PC-3 (cell line): ENCODE data around the gene SIGLEC14. TPM values are rescaled to one million over a fixed set of nuclear protein-coding genes. Genes with fewer than 3 reads are reported as not detected.

Source experiments
- ATAC-seq: fragments of 200-7000 bp; cut with Tn5 transposase; 2 replicates; pipeline ENCODE4 v1.9.1; 2020; ENCODE audit warnings: mild to moderate bottlenecking, moderate library complexity
- BruUV-seq: library from RNA; stranded (reverse); fragments of 400-500 nt; replicated peaks from 2 replicates; lab custom pipeline; 2021; lab: Mats Ljungman, UMichigan
- CTCF ChIA-PET: fragments of 300-600 bp; sonication (Branson Sonifier 250); formaldehyde crosslinking; loops from one replicate; lab custom pipeline; 2022; ENCODE audit warnings: antibody characterized with exemption; lab: Charles Lee
- POLR2A ChIA-PET: fragments of 300-600 bp; sonication (Branson Sonifier 250); formaldehyde crosslinking; loops from one replicate; lab custom pipeline; 2022; ENCODE audit warnings: antibody characterized with exemption; ENCODE audit not compliant: unreplicated experiment; lab: Charles Lee
- DNase-seq: peaks from one replicate; pipeline ENCODE4 v3.0.0-alpha.2; 2015
- H2AFZ ChIP-seq: fragments of 300-600 bp; sonication (generic); 2 replicates; pipeline ENCODE4 v1.6.0; 2016; ENCODE audit warnings: antibody characterized with exemption, low read length
- H3F3A ChIP-seq: fragments of 300-600 bp; sonication (generic); one replicate; pipeline ENCODE4 v1.6.0; 2017; ENCODE audit warnings: antibody characterized with exemption, low read length, control low read depth, mild to moderate bottlenecking; ENCODE audit not compliant: unreplicated experiment
- H3K27ac ChIP-seq: fragments of 300-600 bp; sonication (generic); 2 replicates; pipeline ENCODE4 v1.5.1; 2016; ENCODE audit warnings: mild to moderate bottlenecking, low read length
- H3K27me3 ChIP-seq: fragments of 300-600 bp; sonication (generic); 2 replicates; pipeline ENCODE4 v1.6.1; 2016; ENCODE audit warnings: low read length, mixed read lengths
- H3K36me3 ChIP-seq: fragments of 300-600 bp; sonication (generic); 2 replicates; pipeline ENCODE4 v1.6.1; 2016; ENCODE audit warnings: low read depth, mixed run types, low read length, mixed read lengths
- H3K4me1 ChIP-seq: fragments of 300-600 bp; sonication (generic); 2 replicates; pipeline ENCODE4 v1.5.1; 2016; ENCODE audit warnings: low read length; ENCODE audit not compliant: insufficient read depth
- H3K4me2 ChIP-seq: fragments of 300-600 bp; sonication (generic); 2 replicates; pipeline ENCODE4 v1.6.0; 2016; ENCODE audit warnings: low read length
- H3K4me3 ChIP-seq: fragments of 300-600 bp; sonication (generic); 2 replicates; pipeline ENCODE4 v1.5.1; 2016; ENCODE audit warnings: mild to moderate bottlenecking, low read length, mixed read lengths
- H3K79me2 ChIP-seq: fragments of 300-600 bp; sonication (generic); 2 replicates; pipeline ENCODE4 v1.6.1; 2017; ENCODE audit warnings: low read length, mixed read lengths
- H3K9ac ChIP-seq: fragments of 300-600 bp; sonication (generic); 2 replicates; pipeline ENCODE4 v1.6.0; 2016; ENCODE audit warnings: mild to moderate bottlenecking, low read length
- H3K9me2 ChIP-seq: fragments of 300-600 bp; sonication (generic); replicated peaks from 2 replicates; pipeline ENCODE4 v1.6.1; 2016; ENCODE audit warnings: mixed run types, low read length, mixed read lengths
- H3K9me3 ChIP-seq: fragments of 300-600 bp; sonication (generic); 2 replicates; pipeline ENCODE4 v1.6.1; 2016; ENCODE audit warnings: low read length, mixed read lengths
- H4K20me1 ChIP-seq: fragments of 300-600 bp; sonication (generic); 2 replicates; pipeline ENCODE4 v1.6.1; 2016; ENCODE audit warnings: low read length, mixed read lengths
- CTCF ChIP-seq: fragments of 300-600 bp; sonication (generic); conservative IDR thresholded peaks from 2 replicates; pipeline ENCODE4 v1.5.1; 2017; ENCODE audit warnings: antibody characterized with exemption, low read depth, mild to moderate bottlenecking, low read length
- EZH2 ChIP-seq: fragments of 300-600 bp; sonication (generic); IDR thresholded peaks from one replicate; pipeline ENCODE4 v1.6.1; 2017; ENCODE audit warnings: antibody characterized with exemption, mild to moderate bottlenecking, low read length; ENCODE audit not compliant: unreplicated experiment
- EZH2phosphoT487 ChIP-seq: fragments of 300-600 bp; sonication (generic); IDR thresholded peaks from 2 replicates; pipeline ENCODE4 v1.6.1; 2018; ENCODE audit warnings: mild to moderate bottlenecking, antibody characterized with exemption, low read length, borderline replicate concordance
- intact Hi-C: fragments of 100-400 bp; cut with micrococcal nuclease; formaldehyde crosslinking; loops from 2 replicates; pipeline ENCODE4 v1.9.0; 2023
- total RNA-seq: library from RNA; depleted of rRNA; stranded (reverse); fragments of >200 nt; gene quantifications from 2 replicates; pipeline ENCODE4 v1.2.3, GENCODE V29; 2014

SIGLEC14 gene
- total RNA-seq, 1 experiment from 2014 or later, result not detected

- ChIA-PET POLR2A (no interaction called here), CTCF (interaction anchor here (1.4 kb wide), 1 partner anchor 50 kb away, joined by 9 read pairs; no protein-coding TSS in a partner anchor)
- Histone ChIP-seq H3K9ac (no peak overlapping the region), H3F3A (no peaks in the 10 kb centered on the region), H3K79me2 (no peaks in the 10 kb centered on the region), H3K4me2 (no peak overlapping the region), H3K4me1 (no peaks in the 10 kb centered on the region), H4K20me1 (no peaks in the 10 kb centered on the region), H3K36me3 (no peaks in the 10 kb centered on the region), H3K4me3 (no peak overlapping the region), H3K9me3 (no peaks in the 10 kb centered on the region), H3K27ac (no peak overlapping the region), H2AFZ (no peak overlapping the region), H3K27me3 (peaks cover 18% of the 10 kb centered on the region; the same call in 1 of the 2 replicates), H3K9me2 (no peaks in the 10 kb centered on the region)
- no TSS peak for BruUV-seq
- intact Hi-C loops, result no loop called here
- TF ChIP-seq EZH2, result no peak
- TF ChIP-seq CTCF, result no peak
- no peak for TF ChIP-seq EZH2phosphoT487
- DNase-seq (no peak), ATAC-seq (no peak)
Observed at GRCh38 chr19:51607077-51607476, 39.5 kb downstream of the SIGLEC14 start.

- Histone ChIP-seq H2AFZ (no peak overlapping the region), H3K9me2 (no peaks in the 10 kb centered on the region), H3K27ac (no peak overlapping the region), H3K4me3 (no peak overlapping the region), H3K79me2 (no peaks in the 10 kb centered on the region), H3K36me3 (no peaks in the 10 kb centered on the region), H3K4me2 (no peak overlapping the region), H3F3A (no peaks in the 10 kb centered on the region), H3K9ac (no peak overlapping the region), H3K4me1 (no peaks in the 10 kb centered on the region), H3K9me3 (no peaks in the 10 kb centered on the region), H4K20me1 (no peaks in the 10 kb centered on the region), H3K27me3 (no peaks in the 10 kb centered on the region)
- ATAC-seq (no peak), DNase-seq (no peak)
- POLR2A ChIA-PET, result no interaction called here
- BruUV-seq, result no TSS peak
- CTCF ChIA-PET, result no interaction called here
- intact Hi-C loops, result no loop called here
- TF ChIP-seq EZH2phosphoT487 (no peak), EZH2 (no peak), CTCF (no peak)
Observed at GRCh38 chr19:51602189-51602854, 44.3 kb downstream of the SIGLEC14 start.

GRCh38 chr19:51600940-51601580 lies 45.6 kb downstream of the SIGLEC14 start:
- Histone ChIP-seq H4K20me1 (no peaks in the 10 kb centered on the region), H2AFZ (no peak overlapping the region), H3K9me3 (no peaks in the 10 kb centered on the region), H3K9ac (no peak overlapping the region), H3K27me3 (no peaks in the 10 kb centered on the region), H3K4me3 (no peak overlapping the region), H3K36me3 (no peaks in the 10 kb centered on the region), H3K9me2 (no peaks in the 10 kb centered on the region), H3F3A (no peaks in the 10 kb centered on the region), H3K27ac (no peak overlapping the region), H3K79me2 (no peaks in the 10 kb centered on the region), H3K4me1 (no peaks in the 10 kb centered on the region), H3K4me2 (no peak overlapping the region)
- intact Hi-C loops, result no loop called here
- ChIA-PET CTCF (no interaction called here), POLR2A (no interaction called here)
- no TSS peak for BruUV-seq
- ATAC-seq (no peak), DNase-seq (no peak)
- no peak for TF ChIP-seq EZH2phosphoT487
- no peak for TF ChIP-seq EZH2
- TF ChIP-seq CTCF, result no peak
